Stimulated activated CD8-positive, alpha-beta memory T cell treated with anti-CD3 and anti-CD28 coated beads, Interleukin-4, amount 100 ng/mL, for 48 hours (primary cell): ENCODE measurements around the gene DCLRE1A.
A peak's percentile ranks its signal among the peaks of the same experiment; 100 is the strongest.
"Not testable (repeated sequence)": the region's sequence is repeated elsewhere in the genome, so short reads cannot be mapped to it uniquely, and the experiment has no call there.

ENCODE experiments used
- DNase-seq: peaks from one replicate; pipeline ENCODE4 v3.0.0-alpha.2; 2020

The DCLRE1A gene

GRCh38 chr10:113857210-113857609 lies 3.3 kb upstream of the DCLRE1A start:
- DNase-seq, result no peak

GRCh38 chr10:113856563-113856962 lies 2.7 kb upstream of the DCLRE1A start:
- no peak for DNase-seq

- peak; percentile 66 for DNase-seq
Measured at GRCh38 chr10:113854761-113855588, 1.1 kb upstream of the DCLRE1A start.

GRCh38 chr10:113853578-113854012 lies 287 bp downstream of the DCLRE1A start:
- no peak for DNase-seq

GRCh38 chr10:113849946-113850345 lies 3.9 kb downstream of the DCLRE1A start:
- DNase-seq, result no peak

GRCh38 chr10:113849140-113849803 lies 4.6 kb downstream of the DCLRE1A start:
- DNase-seq, result no peak

- DNase-seq, result no peak
Measured at GRCh38 chr10:113846036-113846435, 7.8 kb downstream of the DCLRE1A start.

- no peak for DNase-seq
Measured at GRCh38 chr10:113843972-113844485, 9.9 kb downstream of the DCLRE1A start.

GRCh38 chr10:113842171-113842570 lies 11.7 kb downstream of the DCLRE1A start:
- no peak for DNase-seq

- DNase-seq, result not testable (repeated sequence)
Measured at GRCh38 chr10:113828567-113828966, 25.3 kb downstream of the DCLRE1A start.

- DNase-seq, result no peak
Measured at GRCh38 chr10:113825791-113826190, 28.1 kb downstream of the DCLRE1A start.

- DNase-seq, result no peak
Measured at GRCh38 chr10:113823389-113823788, 30.5 kb downstream of the DCLRE1A start.

- DNase-seq, result no peak
Measured at GRCh38 chr10:113822174-113822573, 31.7 kb downstream of the DCLRE1A start.

GRCh38 chr10:113821306-113821705 lies 32.6 kb downstream of the DCLRE1A start:
- DNase-seq, result not testable (repeated sequence)

GRCh38 chr10:113820507-113820906 lies 33.4 kb downstream of the DCLRE1A start:
- DNase-seq, result peak; percentile 25

- no peak for DNase-seq
Measured at GRCh38 chr10:113819989-113820388, 33.9 kb downstream of the DCLRE1A start.

GRCh38 chr10:113814700-113815099 lies 39.2 kb downstream of the DCLRE1A start:
- DNase-seq, result not testable (repeated sequence)

- no peak for DNase-seq
Measured at GRCh38 chr10:113808168-113808567, 45.7 kb downstream of the DCLRE1A start.

GRCh38 chr10:113806503-113806902 lies 47.4 kb downstream of the DCLRE1A start:
- DNase-seq, result no peak

GRCh38 chr10:113802997-113803396 lies 50.9 kb downstream of the DCLRE1A start:
- no peak for DNase-seq

- DNase-seq, result no peak
Measured at GRCh38 chr10:113801569-113801968, 52.3 kb downstream of the DCLRE1A start.

GRCh38 chr10:113791691-113792090 lies 62.2 kb downstream of the DCLRE1A start:
- DNase-seq, result no peak

- no peak for DNase-seq
Measured at GRCh38 chr10:113788604-113789083, 65.2 kb downstream of the DCLRE1A start.
